GM21390 (cell line): ENCODE results near the gene MYO5C.

Source experiments
- ATAC-seq: cut with Tn5 transposase; IDR thresholded peaks from one replicate; pipeline ENCODE4 v1.9.1; 2021; ENCODE audit not compliant: unreplicated experiment

Gene MYO5C

DNA sequence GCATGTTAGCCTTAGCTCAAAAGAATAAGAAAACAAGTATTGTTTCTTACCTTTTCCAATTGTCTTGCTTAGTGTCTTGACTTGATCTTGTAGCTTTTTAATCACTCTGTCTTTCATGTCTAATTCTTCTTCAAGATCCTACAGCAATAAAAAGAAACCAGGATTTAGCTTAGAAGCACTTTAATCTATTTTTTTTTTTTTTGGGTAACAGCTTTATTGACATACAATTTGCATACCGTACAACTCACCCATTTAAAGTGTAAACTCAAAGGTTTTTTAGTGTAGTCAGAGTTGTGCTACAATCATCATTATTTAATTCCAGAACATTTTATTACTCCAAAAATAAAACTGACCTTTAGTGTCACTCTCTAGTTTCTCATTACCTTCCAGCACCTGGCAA lies 81.1 kb downstream of the MYO5C start:
- ATAC-seq: no peak

DNA sequence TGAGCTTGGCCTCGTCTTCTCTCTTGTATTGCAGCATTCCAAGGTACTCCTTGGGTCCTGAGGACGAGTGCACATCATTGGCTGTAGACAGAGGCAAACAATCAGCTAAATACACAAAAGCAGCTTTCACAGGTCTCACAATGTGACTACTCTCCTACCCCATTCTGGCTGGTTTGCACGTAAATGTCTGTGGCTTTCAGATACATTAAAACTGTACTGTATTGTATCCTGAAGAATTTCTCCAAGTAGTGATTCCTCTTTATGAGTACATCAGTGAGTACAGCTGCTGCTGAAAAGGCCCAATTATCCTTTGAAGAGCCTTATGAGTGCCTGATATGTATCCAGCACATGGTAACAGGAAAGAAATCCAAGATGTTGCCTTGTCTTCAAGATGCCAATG lies 82.4 kb downstream of the MYO5C start:
- ATAC-seq: no peak

- ATAC-seq: peak; percentile 80
Measured at GRCh38 chr15:52208306-52208946, 87.2 kb downstream of the MYO5C start.

GRCh38 chr15:52207191-52207590 lies 88.4 kb downstream of the MYO5C start:
- ATAC-seq: no peak

DNA sequence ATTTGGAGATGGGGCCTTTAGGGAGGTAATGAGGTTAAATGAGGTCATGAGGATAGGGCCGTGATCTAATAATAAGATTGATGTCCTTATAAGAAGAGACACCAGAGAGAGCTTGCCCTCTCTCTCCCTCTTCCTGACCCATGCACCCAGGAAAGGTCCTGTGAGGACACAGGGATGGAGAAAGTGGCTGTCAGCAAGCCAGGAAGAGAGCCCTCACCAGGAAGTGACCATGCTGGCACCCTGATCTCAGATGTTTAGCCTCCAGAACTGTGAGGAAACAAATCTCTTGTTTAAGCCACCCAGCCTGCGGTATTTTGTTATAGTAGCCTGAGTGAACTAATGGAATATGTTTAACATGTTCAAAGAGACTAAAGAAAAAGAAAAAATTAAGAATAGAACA lies 89.2 kb downstream of the MYO5C start:
- ATAC-seq: no peak

GRCh38 chr15:52204657-52205056 lies 90.9 kb downstream of the MYO5C start:
- no peak for ATAC-seq

DNA sequence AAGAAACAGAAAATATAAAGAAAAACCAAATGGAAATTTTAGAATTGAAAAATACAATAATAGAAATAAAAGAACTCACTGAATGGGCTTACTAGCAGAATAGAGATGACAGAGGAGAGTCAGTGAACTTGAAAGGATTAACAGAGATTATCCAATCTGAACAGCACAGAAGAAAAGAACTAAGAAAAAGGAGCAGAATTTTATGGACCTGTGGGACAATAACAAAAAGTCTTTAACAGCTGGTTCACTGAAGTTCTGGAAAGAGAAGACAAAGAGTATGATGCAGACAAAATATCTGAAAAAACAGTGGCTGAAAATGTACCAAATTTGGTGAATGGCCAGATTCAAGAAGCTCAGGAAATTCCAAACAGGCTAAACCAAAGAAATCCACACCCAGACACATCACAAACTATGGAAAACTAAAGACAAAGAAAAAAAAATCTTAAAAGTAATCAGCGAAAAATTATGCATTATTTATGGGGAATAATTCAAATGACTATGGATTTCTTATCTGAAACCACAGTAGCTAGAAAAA lies 94.7 kb downstream of the MYO5C start:
- no peak for ATAC-seq

- ATAC-seq: no peak
Measured at GRCh38 chr15:52199271-52199670, 96.3 kb downstream of the MYO5C start.

GRCh38 chr15:52196891-52197290 lies 98.7 kb downstream of the MYO5C start:
- no peak for ATAC-seq

DNA sequence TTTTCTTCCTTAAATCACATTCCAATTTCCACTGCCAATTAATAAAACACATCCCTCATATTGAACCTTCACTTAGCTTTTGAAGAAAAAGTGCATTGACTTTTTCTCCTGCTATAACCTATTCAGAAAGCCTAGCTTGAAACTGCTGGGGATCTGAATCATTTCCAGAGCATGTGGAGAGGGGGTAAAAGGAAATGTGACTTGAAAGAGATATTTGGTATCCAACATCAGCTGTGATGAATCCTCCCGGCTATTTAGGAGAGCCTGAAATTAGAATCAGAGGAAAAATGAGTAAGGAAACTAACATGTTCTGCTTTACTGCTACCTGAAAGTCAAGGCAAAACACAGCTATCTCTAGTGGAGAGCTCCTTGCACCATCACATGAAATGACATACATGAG lies 101.8 kb downstream of the MYO5C start:
- no peak for ATAC-seq

DNA sequence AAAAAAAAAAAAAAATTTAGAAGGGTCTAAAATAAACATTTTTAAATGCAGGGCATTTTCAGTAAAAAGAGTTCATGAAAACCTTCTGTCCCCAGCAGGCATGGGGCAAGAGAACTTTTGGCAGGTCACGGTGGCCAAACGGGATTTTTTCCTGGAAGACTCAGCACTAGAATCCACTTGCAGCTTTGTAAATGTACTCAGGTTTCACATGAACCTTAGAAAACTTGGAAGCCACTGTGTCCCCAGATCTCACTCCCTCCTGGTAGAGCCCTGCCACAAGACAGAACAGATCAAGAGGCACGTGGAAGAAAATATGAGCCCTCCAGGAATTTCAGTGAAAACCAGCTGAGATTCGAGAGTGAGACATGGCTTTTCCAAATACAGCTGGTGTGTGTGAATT lies 102.3 kb downstream of the MYO5C start:
- ATAC-seq: no peak

DNA sequence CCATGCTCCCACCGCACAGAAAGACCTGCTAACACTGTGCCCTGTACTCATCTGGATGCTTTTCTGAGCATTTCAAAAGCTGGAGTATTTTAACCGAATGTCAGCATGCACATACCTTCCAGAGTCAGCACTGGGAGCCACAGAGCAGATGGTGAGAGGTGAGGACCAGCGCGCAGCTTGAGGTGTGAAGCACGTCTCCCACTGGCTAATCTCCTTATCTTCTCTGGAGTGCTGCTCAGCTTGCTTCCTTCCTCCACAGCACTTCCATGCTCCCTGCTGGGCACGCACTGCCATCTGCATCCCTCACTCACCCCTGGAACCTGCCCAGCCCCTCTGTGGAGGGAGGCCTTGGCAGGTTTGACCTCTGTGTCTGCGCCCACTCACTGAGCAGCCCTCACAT lies 104.4 kb downstream of the MYO5C start, which contains the start of gene GNB5:
Gene GNB5, minus strand, starts transcription at position 186 of the 400 bp plus-strand sequence. CDS start 6,716 bp downstream, outside the sequence.
- ATAC-seq: no peak

GRCh38 chr15:52186651-52187486 lies 108.7 kb downstream of the MYO5C start:
- ATAC-seq: no peak

- no peak for ATAC-seq
Measured at GRCh38 chr15:52185151-52185561, 110.4 kb downstream of the MYO5C start.

- no peak for ATAC-seq
Measured at GRCh38 chr15:52184721-52185120, 110.9 kb downstream of the MYO5C start.

DNA sequence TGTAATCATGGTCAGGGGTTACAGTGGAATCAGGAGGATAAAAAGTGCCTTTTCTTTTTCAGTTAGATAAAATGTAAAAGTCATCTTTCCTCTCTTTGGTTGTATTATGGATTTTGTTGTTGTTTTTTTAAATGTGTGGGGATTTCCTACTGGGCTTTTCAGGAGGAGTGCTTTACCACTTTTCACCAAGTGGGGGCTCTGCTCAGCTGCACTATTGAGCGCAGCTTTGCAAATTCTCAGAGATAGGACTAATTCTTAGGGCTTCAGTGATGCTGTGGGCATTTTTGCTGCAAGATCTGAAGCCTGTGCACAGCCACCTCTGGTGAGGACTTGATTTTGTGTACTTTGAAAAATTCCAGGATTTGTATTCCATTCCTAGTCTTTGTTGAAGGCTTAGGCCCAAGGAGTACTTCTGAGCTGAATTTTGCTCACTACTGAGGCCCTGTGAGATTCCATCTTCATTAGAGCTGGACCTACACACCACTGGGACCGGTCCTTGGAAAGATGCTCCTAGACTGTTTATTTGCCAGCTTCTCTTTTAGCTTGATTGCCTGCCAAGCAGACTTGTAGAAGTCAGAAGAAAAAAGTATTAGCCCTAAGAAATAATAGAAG lies 111.9 kb downstream of the MYO5C start:
- no peak for ATAC-seq

- ATAC-seq: no peak
Measured at GRCh38 chr15:52181938-52182780, 113.4 kb downstream of the MYO5C start.

GRCh38 chr15:52180851-52181450 lies 114.7 kb downstream of the MYO5C start:
- no peak for ATAC-seq

DNA sequence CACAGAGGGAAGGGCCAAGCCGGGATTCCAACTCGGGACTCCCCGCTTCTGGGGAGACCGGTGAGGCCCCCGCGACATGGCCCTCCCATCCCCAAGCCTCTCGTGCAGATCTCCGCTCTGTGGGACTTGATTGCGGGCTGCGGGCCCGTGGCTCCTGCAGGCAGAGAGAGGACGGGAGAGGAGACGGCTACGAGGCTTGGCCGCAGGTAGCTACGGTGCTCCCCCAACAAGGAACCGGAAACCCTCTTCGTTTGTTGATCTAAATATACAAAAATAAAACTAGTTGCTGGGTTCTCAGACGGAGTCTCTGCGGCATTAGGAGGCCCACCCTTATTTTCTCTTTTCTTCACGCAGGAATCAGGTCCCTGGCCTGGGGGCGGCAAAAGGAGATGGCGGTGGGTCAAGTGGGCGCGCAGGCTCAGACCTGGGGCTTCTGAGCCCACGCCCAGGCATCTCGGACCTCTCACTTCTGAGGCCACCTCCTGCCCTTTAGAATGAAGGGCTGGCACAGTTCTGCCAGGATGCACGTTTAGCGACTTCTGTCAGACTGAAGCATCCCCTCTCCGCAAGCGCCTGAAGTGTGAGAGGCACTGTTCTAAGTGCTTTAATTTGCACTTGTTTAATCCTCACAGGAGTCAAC lies 115.3 kb downstream of the MYO5C start:
- peak; percentile 31 for ATAC-seq
